Activated CD4-positive, alpha-beta T cell treated with anti-CD3 and anti-CD28 coated beads for 1 hour (primary cell): ENCODE results near the gene GPX4.

ENCODE experiments used
- DNase-seq: peaks from one replicate; pipeline ENCODE4 v3.0.0-alpha.2; 2020

GPX4 gene

DNA sequence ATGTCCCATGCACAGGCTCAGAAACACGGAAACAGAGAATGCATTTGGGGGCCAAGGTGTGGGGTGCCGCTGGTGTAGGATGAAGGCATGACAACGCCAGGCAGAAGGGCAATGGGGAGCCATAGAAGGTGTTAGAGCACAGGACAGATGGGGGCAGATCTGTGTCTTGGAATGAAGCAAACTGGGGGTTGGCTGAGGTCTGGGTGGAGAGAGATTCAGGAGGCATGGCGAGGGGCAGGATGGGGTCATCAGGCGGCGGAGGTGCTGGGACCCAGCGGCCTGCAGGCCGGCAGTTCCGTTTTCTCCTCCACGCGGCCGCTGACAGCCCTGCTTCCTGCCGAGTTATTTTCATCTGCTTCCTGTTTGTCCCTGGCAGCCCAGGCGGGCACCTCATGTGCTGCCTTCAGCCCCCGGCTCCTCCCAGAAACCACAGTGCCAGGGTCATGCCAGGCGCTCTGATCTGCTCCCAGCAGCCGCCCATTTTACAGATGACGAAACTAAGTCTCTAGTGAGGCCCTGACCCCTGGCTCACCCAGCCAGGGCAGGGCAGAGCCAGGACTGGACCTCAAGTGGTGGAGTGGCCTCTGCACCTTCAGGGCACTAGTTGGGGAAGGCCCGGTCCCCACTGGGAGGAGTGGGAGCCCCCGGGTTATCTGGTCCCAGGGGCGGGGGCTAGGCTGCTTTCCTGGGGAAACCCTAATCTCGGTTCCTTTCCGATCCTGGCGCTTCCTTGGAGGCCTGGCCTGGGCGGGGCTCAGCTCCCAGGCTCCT lies 34.6 kb upstream of the GPX4 start:
- peak; percentile 49 for DNase-seq

DNA sequence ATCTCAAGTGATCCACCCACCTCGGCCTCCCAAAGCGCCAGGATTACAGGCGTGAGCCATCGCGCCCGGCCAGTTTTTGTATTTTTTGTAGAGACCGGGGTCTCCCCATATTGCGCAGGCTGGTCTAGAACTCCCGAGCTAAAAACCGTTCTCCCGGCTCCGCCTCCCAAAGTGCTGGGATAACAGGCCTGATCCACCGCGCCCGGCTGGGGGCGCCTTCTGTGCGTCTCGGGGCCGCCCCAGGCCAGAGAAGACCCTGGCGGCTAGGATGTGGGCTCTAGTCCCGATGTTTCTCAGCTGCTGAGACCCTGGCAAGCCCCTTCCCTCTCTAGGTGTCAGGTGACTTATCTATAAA lies 33.2 kb upstream of the GPX4 start:
- DNase-seq = no peak

DNA sequence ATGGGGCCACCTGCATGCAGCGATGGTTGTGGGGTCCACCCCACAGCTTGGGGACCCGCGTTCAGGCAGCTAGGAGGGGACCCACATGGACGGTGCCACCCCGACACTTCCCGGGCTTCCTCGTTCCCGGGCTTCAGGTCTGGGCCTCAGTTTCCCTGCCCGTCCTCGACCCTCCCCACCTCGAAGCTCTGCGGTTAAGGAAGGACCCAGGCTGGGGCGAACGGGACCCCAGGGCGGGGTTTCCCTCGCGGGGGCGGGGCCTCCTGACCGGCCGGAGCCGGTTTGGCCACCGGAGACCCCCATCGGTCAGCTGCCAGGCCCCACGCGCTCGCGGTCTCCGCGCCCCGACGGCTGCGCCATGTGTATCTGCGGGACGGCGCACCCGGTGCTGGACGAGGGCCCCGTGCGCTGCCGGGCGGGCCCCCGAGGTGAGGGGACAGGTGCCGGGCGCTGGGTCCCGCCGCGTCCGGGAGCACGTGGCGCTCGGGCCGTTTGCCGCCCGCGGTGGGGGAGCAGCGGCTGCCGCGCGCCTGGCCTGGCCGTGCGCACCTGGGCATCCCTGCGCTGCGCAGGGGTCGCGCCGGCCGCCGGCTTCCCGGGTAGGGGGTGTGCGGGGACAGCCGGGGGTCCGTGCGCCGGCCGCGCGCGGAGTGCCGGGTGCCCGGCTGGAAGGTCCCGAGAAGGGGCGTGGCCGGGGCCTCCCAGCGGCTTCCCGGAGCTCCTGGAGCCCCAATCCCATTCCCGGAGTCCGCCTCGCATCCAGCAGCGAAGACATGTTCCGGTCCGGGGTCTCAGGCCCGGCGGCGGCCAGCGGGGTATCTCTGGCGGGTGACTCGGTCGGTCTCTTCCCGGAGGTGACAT lies 32.6 kb upstream of the GPX4 start:
- no peak for DNase-seq

DNA sequence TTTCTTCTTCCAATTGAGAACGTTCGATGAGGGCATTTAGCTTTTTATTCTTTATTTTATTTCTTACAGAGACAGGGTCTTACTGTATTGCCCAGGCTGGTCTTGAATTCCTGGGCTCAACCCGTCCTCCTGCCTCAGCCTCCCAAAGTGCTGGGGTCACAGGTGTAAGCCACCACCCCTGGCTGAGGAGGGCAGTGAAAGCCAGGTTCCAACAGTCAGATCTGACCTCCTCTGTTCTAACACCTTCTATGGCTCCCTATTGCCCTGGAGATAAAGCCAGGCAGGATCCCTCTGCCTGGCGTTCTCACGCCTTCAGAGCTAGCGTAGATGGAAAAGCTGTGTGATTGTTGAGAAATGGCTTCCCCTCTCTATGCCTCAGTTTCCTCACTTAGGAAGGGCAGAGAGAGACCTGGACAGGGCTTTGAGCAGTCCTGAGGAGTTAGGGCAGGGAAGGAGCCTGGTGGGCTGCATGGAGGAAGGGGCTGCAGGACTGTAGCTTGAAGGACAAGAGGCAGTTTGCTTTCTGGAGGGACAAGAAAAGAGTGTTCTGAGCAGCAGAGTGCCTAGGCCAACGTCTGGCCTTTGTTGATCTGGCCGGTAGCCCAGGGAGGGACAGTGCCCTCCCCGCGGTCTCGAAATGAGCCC lies 31.3 kb upstream of the GPX4 start:
- no peak for DNase-seq

DNA sequence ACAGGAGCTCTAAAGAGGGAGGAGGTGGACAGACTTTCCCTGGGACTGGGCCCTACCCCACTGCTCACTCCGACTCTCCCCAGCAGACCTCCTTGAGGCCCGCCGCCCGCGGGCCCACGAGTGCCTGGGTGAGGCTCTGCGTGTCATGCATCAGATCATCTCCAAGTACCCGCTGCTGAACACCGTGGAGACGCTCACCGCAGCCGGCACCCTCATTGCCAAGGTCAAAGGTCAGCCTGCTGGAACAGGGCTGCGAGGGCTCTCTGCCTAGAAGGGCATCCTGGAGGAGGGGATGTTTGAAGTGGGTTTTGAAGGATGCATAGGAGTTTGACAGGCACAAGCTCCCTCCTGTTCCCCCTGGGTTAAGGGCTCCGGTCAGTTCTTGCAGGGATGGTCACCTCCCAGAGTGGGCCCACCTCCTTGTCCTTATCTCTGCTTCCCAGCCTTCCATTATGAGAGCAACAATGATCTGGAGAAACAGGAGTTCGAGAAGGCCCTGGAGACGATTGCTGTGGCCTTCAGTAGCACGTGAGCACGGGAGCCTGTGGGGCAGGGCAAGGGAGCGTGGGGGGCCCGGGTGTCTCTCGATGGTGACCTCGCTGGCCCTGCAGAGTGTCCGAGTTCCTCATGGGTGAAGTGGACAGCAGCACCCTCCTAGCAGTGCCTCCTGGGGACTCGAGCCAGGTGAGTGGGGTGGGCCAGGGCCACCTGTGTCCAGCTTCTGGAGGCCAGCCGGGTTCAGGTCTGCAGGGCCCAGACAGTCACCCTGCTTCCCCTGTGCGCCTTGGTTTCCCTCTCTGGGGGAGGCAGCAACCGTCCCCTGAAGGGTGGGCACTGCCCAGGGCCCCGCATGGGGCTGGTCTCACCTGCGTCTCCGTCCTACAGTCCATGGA lies 30.5 kb upstream of the GPX4 start:
- no peak for DNase-seq

DNA sequence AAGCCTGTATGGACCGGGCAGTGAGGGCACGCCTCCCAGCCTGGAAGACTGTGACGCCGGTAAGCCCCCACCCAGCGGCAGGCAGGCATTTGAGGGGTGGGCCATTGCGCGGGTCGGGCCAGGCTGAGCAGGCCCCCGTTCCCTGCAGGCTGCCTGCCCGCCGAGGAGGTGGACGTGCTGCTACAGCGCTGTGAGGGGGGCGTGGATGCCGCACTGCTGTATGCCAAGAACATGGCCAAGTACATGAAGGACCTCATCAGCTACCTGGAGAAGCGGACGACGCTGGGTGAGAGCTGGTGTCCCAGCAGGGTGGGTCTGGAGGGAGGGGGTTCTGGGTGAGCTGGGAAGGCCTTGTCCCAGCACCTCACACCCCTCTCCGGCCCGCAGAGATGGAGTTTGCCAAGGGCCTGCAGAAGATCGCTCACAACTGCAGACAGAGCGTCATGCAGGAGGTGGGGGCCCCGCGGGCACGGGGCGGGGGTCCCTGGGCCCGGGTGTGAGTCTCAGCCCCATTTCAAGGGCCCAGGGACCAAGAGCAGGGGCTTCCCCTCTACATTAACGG lies 29.8 kb upstream of the GPX4 start:
- no peak for DNase-seq

DNA sequence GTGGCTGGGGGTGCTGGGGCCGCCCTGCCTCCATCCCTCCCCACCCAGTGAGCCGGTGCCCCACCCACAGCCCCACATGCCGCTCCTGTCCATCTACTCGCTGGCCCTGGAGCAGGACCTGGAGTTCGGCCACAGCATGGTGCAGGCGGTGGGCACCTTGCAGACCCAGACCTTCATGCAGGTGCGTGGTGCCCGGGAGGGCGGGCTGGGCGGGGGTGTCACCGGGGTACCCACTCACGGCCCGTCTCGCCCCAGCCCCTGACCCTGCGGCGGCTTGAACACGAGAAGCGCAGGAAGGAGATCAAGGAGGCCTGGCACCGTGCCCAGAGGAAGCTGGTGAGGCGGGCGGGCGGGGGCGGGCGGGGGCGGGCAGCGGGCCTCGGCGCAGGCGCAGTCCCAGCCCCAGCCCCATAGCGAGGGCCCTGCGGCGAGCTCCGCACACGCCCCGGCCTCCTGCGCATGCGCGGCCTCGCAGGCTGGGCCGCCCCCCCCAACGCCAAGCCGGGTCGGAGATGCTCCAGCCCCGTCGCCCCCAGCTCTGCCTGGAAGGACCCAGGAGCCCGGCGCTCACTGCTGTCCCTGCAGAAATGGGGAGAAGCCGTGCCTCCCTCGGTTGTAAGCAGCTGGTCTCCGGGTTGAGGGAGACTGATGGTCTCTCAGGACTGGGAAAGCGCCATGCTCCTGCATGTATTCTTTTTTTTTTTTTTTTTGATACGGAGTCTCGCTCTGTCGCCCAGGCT lies 29.1 kb upstream of the GPX4 start:
- peak; percentile 93 for DNase-seq

DNA sequence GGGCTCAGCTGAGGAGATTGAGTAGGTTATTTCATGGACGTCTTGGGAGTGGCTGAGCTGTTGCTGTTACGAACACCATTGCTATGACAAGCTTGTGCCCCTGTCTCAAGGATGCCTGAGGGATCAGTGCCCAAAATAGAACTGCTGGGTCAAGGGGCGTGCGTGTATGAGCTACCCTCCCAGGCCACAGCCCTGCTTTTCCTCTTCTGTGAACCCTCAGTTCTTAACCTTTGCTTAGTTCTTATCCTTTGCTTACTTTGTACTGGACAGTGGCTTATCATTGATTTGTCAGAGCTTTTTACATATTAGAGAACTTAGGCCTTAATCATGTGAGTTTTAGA lies 27.8 kb upstream of the GPX4 start:
- no peak for DNase-seq

DNA sequence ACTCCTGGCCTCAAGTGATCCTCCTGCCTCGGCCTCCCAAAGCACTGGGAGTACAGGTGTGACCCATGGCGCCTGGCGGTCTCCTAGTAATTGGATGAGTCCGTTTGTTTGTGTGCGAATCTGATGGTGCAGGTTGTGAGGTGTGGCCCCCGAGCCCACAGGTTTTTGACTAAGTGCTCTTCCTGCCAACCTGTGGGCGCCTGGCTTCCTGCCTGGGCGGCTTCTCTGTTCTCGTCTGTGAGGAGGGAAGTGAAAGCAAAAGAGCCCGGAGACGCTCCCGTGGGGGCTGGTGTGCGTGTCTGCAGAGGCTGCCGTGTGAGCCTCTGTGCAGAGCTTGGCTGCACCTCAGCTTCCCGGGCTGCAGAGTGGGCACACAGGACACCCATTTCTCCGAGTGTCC lies 26.8 kb upstream of the GPX4 start:
- peak; percentile 90 for DNase-seq

DNA sequence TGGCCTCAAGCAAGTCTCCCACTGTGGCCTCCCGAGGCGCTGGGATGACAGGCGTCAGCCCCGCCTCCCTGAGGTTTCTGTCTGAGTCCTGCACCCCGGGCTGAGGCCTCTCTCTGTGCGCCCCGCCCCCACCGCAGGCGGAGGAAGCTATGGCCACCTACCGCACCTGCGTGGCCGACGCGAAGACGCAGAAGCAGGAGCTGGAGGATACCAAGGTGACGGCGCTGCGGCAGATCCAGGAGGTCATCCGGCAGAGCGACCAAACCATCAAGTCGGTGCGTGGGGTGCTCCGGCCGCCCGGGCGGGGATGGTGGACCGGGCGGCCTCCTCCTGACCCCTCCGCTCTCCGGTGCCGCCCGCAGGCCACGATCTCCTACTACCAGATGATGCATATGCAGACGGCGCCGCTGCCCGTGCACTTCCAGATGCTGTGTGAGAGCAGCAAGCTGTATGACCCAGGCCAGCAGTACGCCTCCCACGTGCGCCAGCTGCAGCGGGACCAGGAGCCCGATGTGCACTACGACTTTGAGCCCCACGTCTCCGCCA lies 24.2 kb upstream of the GPX4 start:
- no peak for DNase-seq

DNA sequence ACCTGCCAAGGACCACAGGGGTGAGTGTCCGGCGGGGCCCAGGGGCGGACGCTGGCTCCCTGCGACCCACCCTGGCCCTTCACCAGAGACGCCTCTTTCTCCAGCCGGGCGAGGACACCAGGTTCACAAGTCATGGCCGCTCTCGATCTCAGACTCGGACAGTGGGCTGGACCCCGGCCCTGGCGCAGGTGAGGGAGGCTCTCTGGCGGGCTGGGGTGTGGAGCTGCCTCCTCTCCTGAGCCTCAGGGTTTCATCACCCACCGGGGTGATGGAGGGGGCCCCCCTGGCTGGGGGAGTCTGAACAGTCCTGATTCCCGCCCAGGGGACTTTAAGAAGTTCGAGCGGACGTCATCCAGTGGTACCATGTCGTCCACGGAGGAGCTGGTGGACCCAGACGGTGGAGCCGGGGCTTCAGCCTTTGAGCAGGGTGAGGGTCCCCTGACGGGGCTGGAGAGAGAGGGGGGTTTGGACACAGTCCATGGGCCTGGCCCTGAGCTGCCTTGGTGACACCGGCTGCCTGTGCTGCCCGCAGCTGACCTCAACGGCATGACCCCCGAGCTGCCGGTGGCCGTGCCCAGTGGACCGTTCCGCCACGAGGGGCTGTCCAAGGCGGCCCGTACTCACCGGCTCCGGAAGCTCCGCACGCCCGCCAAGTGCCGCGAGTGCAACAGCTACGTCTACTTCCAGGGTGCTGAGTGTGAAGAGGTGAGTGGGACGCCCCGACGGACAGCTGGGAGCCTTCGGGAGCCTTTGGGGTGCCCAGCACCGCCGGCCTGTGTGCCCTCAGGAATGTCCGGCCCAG lies 23.2 kb upstream of the GPX4 start:
- DNase-seq = no peak

DNA sequence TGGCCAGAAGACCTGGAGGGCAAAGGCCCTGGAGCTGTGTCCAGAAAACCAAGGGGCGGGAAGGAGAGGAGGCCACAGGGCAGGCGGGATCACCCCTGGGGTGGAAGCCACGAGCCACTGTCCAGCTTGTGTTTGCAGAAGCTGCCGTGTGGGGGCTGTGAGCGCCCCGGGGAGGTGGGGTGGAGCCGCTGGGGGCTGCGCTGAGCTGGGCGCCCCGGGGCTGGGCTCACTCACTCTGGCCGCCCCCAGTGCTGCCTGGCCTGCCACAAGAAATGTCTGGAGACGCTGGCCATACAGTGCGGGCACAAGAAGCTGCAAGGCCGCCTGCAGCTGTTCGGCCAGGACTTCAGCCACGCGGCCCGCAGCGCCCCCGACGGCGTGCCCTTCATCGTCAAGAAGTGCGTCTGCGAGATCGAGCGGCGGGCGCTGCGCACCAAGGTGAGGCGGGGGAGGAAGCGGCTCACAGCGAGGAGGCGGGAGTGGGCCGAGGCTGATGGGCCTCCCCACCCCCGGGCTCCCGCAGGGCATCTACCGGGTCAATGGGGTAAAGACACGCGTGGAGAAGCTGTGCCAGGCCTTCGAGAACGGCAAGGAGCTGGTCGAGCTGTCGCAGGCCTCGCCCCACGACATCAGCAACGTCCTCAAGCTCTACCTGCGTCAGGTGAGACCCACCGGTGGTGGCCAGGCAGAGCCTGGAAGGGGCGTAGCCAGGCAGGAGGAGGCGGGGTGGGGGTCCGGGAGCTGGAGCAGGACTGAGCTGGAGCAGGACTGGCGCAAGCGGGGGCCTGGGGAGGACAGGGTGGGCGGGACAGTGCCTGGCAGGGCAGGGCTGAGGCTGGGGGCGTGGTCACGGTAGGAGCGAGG lies 22.3 kb upstream of the GPX4 start:
- DNase-seq = no peak

DNA sequence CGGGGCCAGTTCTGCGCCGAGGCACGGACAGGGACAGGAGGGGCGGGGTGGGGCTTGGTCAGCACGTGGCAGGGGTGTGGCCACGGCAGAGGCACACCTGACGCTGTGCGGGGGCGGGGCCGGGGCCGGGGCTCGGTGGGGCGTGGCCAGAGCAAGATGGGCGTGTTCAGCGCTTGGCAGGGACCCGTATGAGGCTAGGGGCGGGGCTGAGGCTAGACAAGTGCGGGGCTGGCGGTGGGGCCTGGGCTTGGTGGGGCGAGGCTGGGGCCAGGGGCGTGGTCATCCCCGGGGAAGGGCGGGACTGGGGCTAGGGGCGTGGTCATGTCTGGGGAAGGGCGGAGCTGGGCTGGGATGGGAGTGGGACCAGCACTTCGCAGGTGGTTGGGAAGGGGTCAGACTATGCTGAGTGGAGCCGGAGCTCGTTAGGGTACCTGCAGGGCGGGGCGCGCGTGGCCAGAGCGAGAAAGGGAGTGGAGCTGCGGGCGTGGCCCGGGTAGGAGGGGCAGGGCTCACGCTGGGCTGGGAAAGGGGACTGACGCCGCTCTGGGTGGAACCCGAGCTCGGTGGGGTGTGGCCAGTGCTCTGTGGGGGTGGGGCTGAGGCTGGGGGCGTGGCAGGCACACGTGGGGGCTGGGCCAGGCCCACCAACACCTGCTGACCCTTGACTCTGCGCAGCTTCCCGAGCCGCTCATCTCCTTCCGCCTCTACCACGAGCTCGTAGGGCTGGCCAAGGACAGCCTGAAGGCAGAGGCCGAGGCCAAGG lies 21.4 kb upstream of the GPX4 start:
- DNase-seq = peak; percentile 71

DNA sequence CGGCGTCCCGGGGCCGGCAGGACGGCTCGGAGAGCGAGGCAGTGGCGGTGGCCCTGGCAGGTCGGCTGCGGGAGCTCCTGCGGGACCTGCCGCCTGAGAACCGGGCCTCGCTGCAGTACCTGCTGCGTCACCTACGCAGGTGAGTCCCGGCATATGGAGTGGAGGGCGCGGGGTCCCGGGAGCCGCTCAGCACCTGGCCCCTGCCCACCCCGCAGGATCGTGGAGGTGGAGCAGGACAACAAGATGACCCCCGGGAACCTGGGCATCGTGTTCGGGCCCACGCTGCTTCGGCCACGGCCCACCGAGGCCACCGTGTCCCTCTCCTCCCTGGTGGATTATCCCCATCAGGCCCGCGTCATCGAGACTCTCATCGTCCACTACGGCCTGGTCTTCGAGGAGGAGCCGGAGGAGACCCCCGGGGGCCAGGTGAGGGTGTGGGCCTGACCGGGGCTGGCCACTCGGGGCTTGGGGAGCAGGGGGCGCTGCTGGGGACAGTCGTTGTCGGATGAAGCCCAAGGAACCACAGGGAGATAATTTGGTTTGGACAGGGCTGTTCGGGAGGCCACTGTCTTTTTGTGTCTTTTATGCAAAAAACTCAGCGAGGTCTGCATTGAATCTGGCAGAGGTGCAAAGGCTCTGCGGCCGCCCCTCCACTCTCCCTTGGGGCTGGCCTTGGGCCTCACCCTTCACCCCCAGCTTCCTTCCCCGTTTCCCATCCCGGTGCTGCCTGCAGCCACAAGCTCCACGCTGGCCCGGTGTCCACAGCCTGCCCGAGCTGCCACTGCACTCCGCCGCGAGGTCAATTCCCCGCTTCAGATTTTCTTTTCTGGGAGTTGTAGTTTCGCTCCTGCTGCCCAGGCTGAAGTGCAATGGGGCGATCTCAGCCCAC lies 20.6 kb upstream of the GPX4 start:
- no peak for DNase-seq

DNA sequence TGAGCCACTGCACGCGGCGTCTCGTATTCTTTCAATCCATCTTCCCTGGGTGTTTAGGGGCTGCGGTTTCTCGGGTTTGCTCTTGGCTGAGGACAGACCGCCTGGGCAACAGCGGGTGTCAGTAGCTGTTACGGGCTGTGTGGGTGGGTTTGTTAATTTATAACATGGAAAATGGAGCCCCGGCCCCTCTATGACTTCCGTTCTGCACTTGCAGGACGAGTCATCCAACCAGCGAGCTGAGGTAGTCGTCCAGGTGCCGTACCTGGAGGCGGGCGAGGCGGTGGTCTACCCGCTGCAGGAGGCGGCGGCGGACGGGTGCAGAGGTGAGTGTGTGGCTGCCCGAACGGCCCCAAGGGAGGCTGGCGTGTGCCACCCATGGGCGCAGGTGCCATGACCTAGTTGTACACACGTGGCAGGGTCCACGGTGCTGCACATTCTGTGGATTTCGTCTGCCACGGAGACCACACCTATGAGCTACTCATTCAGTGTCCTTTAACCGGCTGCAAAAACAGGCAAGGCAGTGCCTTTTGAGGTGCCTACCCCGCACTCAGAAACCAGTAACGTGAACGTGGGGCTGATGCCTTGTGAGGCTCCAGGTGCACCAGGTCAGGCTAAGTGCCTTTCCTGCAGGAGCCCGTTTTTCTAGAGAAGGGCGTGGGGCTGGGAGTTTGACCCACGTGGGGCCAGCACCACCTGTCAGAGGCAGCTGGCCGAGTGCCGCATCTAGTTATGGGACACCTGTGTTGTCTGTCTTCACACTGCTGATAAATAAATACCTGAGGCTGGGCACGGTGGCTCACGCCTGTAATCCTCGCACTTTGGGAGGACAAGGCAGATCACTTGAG lies 19.5 kb upstream of the GPX4 start:
- DNase-seq = no peak

DNA sequence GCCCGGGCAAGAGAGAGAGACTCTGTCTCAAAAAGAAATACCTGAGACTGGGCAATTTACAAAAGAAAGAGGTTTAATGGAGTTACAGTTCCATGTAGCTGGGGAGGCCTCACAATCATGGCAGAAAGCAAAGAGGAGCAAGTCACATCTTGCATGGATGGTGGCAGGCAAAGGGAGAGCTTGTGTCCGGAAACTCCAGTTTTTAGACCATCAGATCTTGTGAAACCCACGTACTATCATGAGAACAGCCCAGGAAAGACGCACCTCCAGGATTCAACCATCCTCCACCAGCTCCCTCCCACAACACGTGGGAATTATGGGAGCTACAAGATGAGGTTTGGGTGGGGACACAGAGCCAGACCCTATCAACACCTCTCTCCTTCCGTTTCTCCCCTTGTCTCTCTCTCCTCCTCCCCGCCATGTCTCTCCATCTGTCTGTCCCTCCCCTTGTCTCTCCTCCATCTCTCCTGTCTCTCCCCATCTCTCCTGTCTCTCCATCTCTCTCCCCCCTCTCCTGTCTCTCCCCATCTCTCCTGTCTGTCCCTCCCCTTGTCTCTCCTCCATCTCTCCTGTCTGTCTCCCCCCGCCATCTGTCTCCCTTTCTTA lies 18.6 kb upstream of the GPX4 start:
- DNase-seq = no peak
